ENCODE results near the gene TICAM2.

- TF ChIP-seq CTCF (IDR thresholded peaks at IDR 0.05) (no peak), POLR2A (IDR thresholded peaks at IDR 0.05) (no peak)
These were observed 379 bp upstream of the TICAM2 start for GRCh38 chr5:115602591-115603125.

Measured in Peyer's patch (tissue), 4 donors.